CD4-positive, alpha-beta T cell (primary cell): Measurements from ENCODE around the gene HAP1. TPM values are rescaled to one million over a fixed set of nuclear protein-coding genes. Genes with fewer than 3 reads are reported as not detected.
"Not testable (repeated sequence)": the region's sequence is repeated elsewhere in the genome, so short reads cannot be mapped to it uniquely, and the experiment has no call there.

ENCODE experiments used
- ATAC-seq: fragments of 200-7000 bp; cut with Tn5 transposase; one replicate; pipeline ENCODE4 v1.10.0; 2022; ENCODE audit warnings: mild to moderate bottlenecking; ENCODE audit not compliant: poor library complexity
- CTCF ChIA-PET: fragments of 350-600 bp; sonication (Branson Sonifier 250); formaldehyde crosslinking; loops from one replicate; lab custom pipeline; 2021; ENCODE audit warnings: antibody characterized with exemption, inconsistent platforms; lab: Charles Lee
- POLR2A ChIA-PET: fragments of 350-600 bp; sonication (Branson Sonifier 250); formaldehyde crosslinking; loops from one replicate; lab custom pipeline; 2021; ENCODE audit warnings: antibody characterized with exemption, inconsistent platforms; lab: Charles Lee
- DNase-seq, 14 experiments: peaks; one replicate each; pipeline ENCODE4 v3.0.0-alpha.2; 2013 to 2020; ENCODE audit warnings: mixed read lengths in 2 of 14
- H3K27ac ChIP-seq, 2 donors: one replicate each; pipeline versions ENCODE4 v1.5.1 to v1.7.0; 2013; ENCODE audit warnings: low read length in 2 of 2, low read depth in 1 of 2, mild to moderate bottlenecking in 1 of 2
- H3K27me3 ChIP-seq, 2 experiments: 1 replicate in 1 of 2; 2 replicates in 1 of 2; pipeline versions ENCODE4 v1.6.1 to v1.7.0; 2013; ENCODE audit warnings: low read length in 2 of 2, control low read depth in 1 of 2, mild to moderate bottlenecking in 1 of 2, moderate library complexity in 1 of 2; ENCODE audit not compliant: insufficient read depth in 2 of 2, control insufficient read depth in 1 of 2
- H3K36me3 ChIP-seq: one replicate; pipeline ENCODE4 v1.6.1; 2013; ENCODE audit warnings: low read length, control low read depth; ENCODE audit not compliant: insufficient read depth
- H3K4me1 ChIP-seq: one replicate; pipeline ENCODE4 v1.6.1; 2013; ENCODE audit warnings: low read length, control low read depth; ENCODE audit not compliant: insufficient read depth
- H3K4me3 ChIP-seq: one replicate; pipeline ENCODE4 v1.5.1; 2013; ENCODE audit warnings: mild to moderate bottlenecking, low read length, moderate library complexity
- H3K9me3 ChIP-seq, 2 experiments: 1 replicate in 1 of 2; 2 replicates in 1 of 2; pipeline versions ENCODE4 v1.6.1 to v1.7.0; 2013; ENCODE audit warnings: low read length in 2 of 2, mild to moderate bottlenecking in 2 of 2, control low read depth in 1 of 2, moderate library complexity in 1 of 2; ENCODE audit not compliant: control insufficient read depth in 1 of 2, insufficient read depth in 1 of 2
- H3K27ac Mint-ChIP-seq: one replicate; pipeline ENCODE4 v1.8.0; 2020; ENCODE audit warnings: mixed read lengths
- H3K27me3 Mint-ChIP-seq: one replicate; pipeline ENCODE4 v1.8.0; 2021; ENCODE audit warnings: mixed read lengths
- H3K36me3 Mint-ChIP-seq: one replicate; pipeline ENCODE4 v1.8.0; 2021; ENCODE audit warnings: low read depth, mixed read lengths
- H3K4me1 Mint-ChIP-seq: one replicate; pipeline ENCODE4 v1.8.0; 2021; ENCODE audit warnings: low read depth, mixed read lengths
- H3K4me3 Mint-ChIP-seq: one replicate; pipeline ENCODE4 v1.8.0; 2020; ENCODE audit warnings: mild to moderate bottlenecking, mixed read lengths
- H3K9me3 Mint-ChIP-seq: one replicate; pipeline ENCODE4 v1.8.0; 2020; ENCODE audit warnings: mixed read lengths
- intact Hi-C, 2 experiments: fragments of 100-400 bp; cut with DNase I in 1 of 2; cut with micrococcal nuclease in 1 of 2; formaldehyde crosslinking; loops; one replicate each; pipeline versions ENCODE4 v1.15.1 to v1.9.0; 2023 to 2025; cut with DNase I, micrococcal nuclease
- total RNA-seq, 174 experiments: library from RNA in 2 of 174; stranded (reverse) in 2 of 174; gene quantifications; one replicate each; pipeline ENCODE4 v1.2.3 and lab custom pipeline; 2021 to 2026
- TF ChIP-seq, protein P1 (sequence below): fragments of 200-600 bp; IDR thresholded peaks from one replicate; pipeline ENCODE4 v1.8.0; 2022; ENCODE audit warnings: antibody characterized with exemption, mild to moderate bottlenecking

HAP1 gene
- total RNA-seq, 2 experiments from 2014 or later, result 0.11 TPM; not detected in 1

DNA sequence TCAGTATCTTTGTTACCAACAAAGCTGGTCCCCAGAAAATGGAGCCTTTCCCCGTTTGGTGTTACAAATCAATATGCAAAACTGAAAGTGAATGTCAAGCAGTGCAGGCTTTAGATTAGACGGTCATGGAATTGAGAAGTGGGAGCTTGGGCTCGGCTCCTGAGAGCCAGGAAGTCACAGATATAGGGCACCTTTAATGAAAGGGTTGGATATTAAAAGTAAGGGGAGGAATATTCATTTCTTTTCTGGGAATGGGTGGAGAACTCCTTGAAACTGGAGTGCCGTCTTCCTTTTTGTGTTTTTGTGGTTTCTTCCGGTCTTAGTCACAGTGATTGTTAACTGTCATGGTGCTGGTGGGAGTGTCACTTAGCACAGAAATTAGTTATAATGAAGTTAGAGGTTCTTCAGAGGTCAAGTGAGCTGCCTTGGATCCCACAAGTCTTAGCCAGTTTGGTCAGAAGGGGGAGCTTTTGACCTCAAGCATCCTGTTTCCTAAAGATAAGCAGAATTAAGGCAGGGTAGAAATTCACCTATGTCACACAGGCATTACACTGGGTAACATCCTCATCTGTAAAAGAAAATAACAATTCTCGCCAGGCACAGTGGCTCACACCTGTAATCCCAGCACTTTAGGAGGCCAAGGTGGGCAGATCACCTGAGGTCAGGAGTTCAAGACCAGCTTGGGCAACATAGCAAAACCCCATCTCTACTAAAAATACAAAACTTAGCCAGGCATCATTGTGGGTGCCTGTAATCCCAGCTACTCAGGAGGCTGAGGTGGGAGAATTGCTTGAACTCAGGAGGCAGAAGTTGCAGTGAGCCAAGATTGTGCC, 55.3 kb downstream of the HAP1 start:
- H3K27me3 Mint-ChIP-seq, result no peaks in the 10 kb centered on the region
- ChIA-PET CTCF (interaction anchor here (0.9 to 4.2 kb wide), 7 partner anchors 11 to 130 kb away, joined by 3 to 77 read pairs (median 18); partner anchors contain the start of gene EIF1), POLR2A (interaction anchor here (1.0 to 6.7 kb wide), 10 partner anchors 9 to 1130 kb away, joined by 3 to 373 read pairs (median 7); partner anchors contain the start of genes ACLY, DHX58 and EIF1)
- TF ChIP-seq, protein P1, sequence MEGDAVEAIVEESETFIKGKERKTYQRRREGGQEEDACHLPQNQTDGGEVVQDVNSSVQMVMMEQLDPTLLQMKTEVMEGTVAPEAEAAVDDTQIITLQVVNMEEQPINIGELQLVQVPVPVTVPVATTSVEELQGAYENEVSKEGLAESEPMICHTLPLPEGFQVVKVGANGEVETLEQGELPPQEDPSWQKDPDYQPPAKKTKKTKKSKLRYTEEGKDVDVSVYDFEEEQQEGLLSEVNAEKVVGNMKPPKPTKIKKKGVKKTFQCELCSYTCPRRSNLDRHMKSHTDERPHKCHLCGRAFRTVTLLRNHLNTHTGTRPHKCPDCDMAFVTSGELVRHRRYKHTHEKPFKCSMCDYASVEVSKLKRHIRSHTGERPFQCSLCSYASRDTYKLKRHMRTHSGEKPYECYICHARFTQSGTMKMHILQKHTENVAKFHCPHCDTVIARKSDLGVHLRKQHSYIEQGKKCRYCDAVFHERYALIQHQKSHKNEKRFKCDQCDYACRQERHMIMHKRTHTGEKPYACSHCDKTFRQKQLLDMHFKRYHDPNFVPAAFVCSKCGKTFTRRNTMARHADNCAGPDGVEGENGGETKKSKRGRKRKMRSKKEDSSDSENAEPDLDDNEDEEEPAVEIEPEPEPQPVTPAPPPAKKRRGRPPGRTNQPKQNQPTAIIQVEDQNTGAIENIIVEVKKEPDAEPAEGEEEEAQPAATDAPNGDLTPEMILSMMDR, result peak; percentile 28
- intact Hi-C loops, result loop anchor here (1.0 kb wide), 1 partner anchor 9 kb away; the partner anchor contains the start of gene EIF1 (in 2 of the 2)
- Histone ChIP-seq H3K4me3 (peak overlapping the region; percentile 38), H3K27ac (peak overlapping the region; percentile 73 to 74), H3K27me3 (no peaks in the 10 kb centered on the region), H3K4me1 (peaks cover 40% of the 10 kb centered on the region), H3K9me3 (no peaks in the 10 kb centered on the region), H3K36me3 (no peaks in the 10 kb centered on the region)
- ATAC-seq, result peak; percentile 91
- H3K4me3 Mint-ChIP-seq, result peak overlapping the region; percentile 83
- H3K36me3 Mint-ChIP-seq, result no peaks in the 10 kb centered on the region
- no peaks in the 10 kb centered on the region for H3K9me3 Mint-ChIP-seq
- peak in 12 of 14 experiments; percentile 18 to 94 (median 54) for DNase-seq
- H3K4me1 Mint-ChIP-seq, result peaks cover 20% of the 10 kb centered on the region
- peak overlapping the region; percentile 87 for H3K27ac Mint-ChIP-seq

DNA sequence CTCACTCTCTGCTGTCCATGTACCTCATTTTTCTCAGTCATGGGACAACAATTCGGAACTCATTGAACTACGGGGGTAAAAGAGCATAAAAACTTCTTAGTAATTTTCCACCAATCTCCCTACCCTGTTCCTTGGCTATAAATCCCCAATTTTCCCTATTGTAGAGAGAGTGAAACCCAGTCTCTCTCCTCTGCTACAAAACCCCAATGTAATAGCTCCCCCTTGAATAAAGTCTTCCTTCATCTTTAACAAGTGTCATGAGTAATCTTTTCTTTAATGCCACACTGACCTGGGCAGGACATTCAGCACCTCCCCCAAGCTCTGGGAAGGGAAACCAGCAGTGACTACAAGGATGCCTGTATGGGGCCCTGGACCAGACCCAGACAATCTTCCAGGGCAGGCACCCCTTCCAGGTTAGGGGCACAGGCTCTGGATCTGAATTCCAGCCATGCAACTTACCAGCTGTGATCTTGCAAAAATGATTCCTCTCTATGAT, 56.0 kb downstream of the HAP1 start:
- Mint-ChIP-seq H3K27ac (peak overlapping the region; percentile 87), H3K4me3 (peak overlapping the region; percentile 83), H3K4me1 (peaks cover 20% of the 10 kb centered on the region), H3K27me3 (no peaks in the 10 kb centered on the region), H3K9me3 (no peaks in the 10 kb centered on the region), H3K36me3 (no peaks in the 10 kb centered on the region)
- H3K36me3 ChIP-seq, result no peaks in the 10 kb centered on the region
- ChIA-PET CTCF (interaction anchor here (1.5 to 4.2 kb wide), 6 partner anchors 11 to 129 kb away, joined by 3 to 77 read pairs (median 18); partner anchors contain the start of gene EIF1), POLR2A (interaction anchor here (1.0 to 6.7 kb wide), 10 partner anchors 9 to 1129 kb away, joined by 3 to 373 read pairs (median 7); partner anchors contain the start of genes ACLY, DHX58 and EIF1)
- no peaks in the 10 kb centered on the region for H3K27me3 ChIP-seq
- H3K27ac ChIP-seq, result peak overlapping the region; percentile 73 to 74
- DNase-seq (no peak), ATAC-seq (no peak)
- peaks cover 40% of the 10 kb centered on the region for H3K4me1 ChIP-seq
- TF ChIP-seq, protein P1, result no peak
- intact Hi-C loops, result no loop called here
- H3K4me3 ChIP-seq, result peak overlapping the region; percentile 38
- H3K9me3 ChIP-seq, result no peaks in the 10 kb centered on the region

DNA sequence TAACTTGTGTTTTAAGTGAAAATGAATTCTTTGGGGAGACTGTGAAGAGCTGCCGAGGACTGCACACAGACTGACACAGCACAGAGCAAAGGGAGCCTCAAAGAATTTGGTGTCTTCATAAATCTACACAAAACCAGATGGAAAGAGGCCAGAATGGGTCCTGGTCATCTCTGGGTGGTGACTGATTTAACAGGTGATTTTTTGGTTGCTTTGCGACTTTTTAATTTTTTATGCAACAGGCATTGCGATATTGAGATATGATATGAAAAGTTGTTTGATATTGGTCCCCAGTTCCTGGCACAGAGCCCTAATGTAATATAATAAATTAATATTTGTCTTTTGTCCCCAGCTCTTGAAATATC, 58.4 kb downstream of the HAP1 start:
- Mint-ChIP-seq H3K4me1 (peaks cover 20% of the 10 kb centered on the region), H3K9me3 (no peaks in the 10 kb centered on the region), H3K27me3 (no peaks in the 10 kb centered on the region), H3K27ac (no peak overlapping the region), H3K36me3 (no peaks in the 10 kb centered on the region), H3K4me3 (no peak overlapping the region)
- peaks cover 44% of the 10 kb centered on the region for H3K4me1 ChIP-seq
- H3K9me3 ChIP-seq, result no peaks in the 10 kb centered on the region
- no peaks in the 10 kb centered on the region for H3K36me3 ChIP-seq
- no peak overlapping the region for H3K4me3 ChIP-seq
- intact Hi-C loops, result no loop called here
- TF ChIP-seq, protein P1, result no peak
- POLR2A ChIA-PET, result interaction anchor here (6.7 kb wide), 1 partner anchor 14 kb away, joined by 373 read pairs; the partner anchor contains the start of gene EIF1
- no peak for DNase-seq
- H3K27me3 ChIP-seq, result no peaks in the 10 kb centered on the region
- ATAC-seq, result no peak
- CTCF ChIA-PET, result interaction anchor here (1.8 to 4.2 kb wide), 3 partner anchors 10 to 20 kb away, joined by 5 to 19 read pairs (median 7); no protein-coding TSS in a partner anchor
- no peak overlapping the region for H3K27ac ChIP-seq

DNA sequence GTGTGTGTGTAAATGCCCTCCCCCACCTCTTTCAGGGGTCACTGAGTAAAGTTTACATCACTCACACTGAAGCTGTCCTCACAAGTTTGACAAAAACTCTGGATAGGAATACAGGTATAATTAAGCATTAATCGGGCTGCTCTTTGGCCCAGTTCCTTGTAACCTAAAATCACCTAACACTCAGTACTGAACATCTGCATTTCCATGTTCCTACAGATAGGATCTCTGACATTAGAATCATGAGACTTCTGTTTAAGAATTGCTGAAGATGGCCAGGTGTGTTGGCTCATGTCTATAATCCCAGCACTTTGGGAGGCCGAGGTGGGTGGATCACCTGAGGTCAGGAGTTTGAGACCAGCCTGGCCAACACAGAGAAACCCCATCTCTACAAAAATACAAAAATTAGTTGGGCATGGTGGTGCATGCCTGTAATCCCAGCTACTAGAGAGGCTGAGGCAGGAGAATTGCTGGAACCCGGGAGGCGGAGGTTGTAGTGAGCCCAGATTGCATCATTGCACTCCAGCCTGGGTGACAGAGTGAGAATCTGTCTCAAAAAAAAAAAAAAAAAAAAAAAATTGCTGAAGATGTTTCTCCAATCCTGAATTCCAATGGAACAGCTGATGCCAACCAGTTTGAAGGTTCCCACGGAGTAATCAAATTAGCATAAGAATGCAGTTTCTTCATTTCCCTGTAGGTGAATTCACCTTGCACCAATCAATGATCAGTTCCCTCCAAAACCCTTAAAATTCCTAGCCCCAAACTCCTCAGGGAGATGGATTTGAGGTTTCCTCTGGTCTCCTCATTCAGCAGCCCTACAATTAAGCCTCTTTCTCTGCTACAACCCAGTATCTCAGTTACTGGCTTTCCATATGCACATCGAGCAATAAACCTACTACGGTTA, 59.0 kb downstream of the HAP1 start:
- H3K4me1 ChIP-seq, result peaks cover 40% of the 10 kb centered on the region
- H3K27ac Mint-ChIP-seq, H3K36me3 Mint-ChIP-seq, intact Hi-C loops, H3K4me3 ChIP-seq, H3K27ac ChIP-seq, H3K9me3 Mint-ChIP-seq, H3K27me3 ChIP-seq, H3K36me3 ChIP-seq, H3K9me3 ChIP-seq, DNase-seq, H3K4me3 Mint-ChIP-seq, ATAC-seq, H3K27me3 Mint-ChIP-seq: not testable (repeated sequence)
- peaks cover 20% of the 10 kb centered on the region for H3K4me1 Mint-ChIP-seq
- POLR2A ChIA-PET, result interaction anchor here (6.7 kb wide), 1 partner anchor 15 kb away, joined by 373 read pairs; the partner anchor contains the start of gene EIF1
- CTCF ChIA-PET, result interaction anchor here (1.8 to 2.0 kb wide), 2 partner anchors 9 to 13 kb away, joined by 5 to 7 read pairs; no protein-coding TSS in a partner anchor
